B cell (primary cell): Measurements from ENCODE around the gene CKMT2. TPM values are rescaled to one million over a fixed set of nuclear protein-coding genes. Genes with fewer than 3 reads are reported as not detected.

Experiments used
- ATAC-seq: fragments of 200-7000 bp; cut with Tn5 transposase; one replicate; pipeline ENCODE4 v1.10.0; 2021; ENCODE audit warnings: low read depth, mild to moderate bottlenecking, moderate number of reproducible peaks, moderate library complexity
- CTCF ChIA-PET: fragments of 350-600 bp; sonication (Branson Sonifier 250); formaldehyde crosslinking; loops from one replicate; lab custom pipeline; 2021; ENCODE audit warnings: antibody characterized with exemption, inconsistent platforms; lab: Charles Lee
- POLR2A ChIA-PET: fragments of 350-600 bp; sonication (Branson Sonifier 250); formaldehyde crosslinking; loops from one replicate; lab custom pipeline; 2021; ENCODE audit warnings: antibody characterized with exemption; lab: Charles Lee
- DNase-seq: peaks from one replicate; pipeline ENCODE4 v3.0.0; 2013
- H2AFZ ChIP-seq: 2 replicates; pipeline ENCODE4 v1.6.1; 2012; ENCODE audit warnings: mild to moderate bottlenecking, low read depth, low read length; ENCODE audit not compliant: insufficient read depth, poor library complexity, severe bottlenecking
- H3K27ac ChIP-seq, 2 donors: 1 replicate in 1 of 2; 2 replicates in 1 of 2; pipeline ENCODE4 v1.5.1; 2012 to 2013; ENCODE audit warnings: low read length in 2 of 2, mild to moderate bottlenecking in 2 of 2, moderate library complexity in 1 of 2
- H3K27me3 ChIP-seq, 4 experiments: fragments of 200-600 bp in 1 of 4; sonication (generic) in 1 of 4; replicated peaks in 1 of 4; 1 replicate in 2 of 4; 2 replicates in 2 of 4; pipeline versions ENCODE4 v1.6.1 to v1.7.0; 2013 to 2016; ENCODE audit warnings: low read length in 3 of 4, mild to moderate bottlenecking in 2 of 4, mixed read lengths in 1 of 4, moderate library complexity in 1 of 4; ENCODE audit not compliant: insufficient read depth in 4 of 4, control insufficient read depth in 3 of 4; ENCODE audit errors: control extremely low read depth in 1 of 4
- H3K36me3 ChIP-seq, 2 experiments: replicated peaks in 1 of 2; 1 replicate in 1 of 2; 2 replicates in 1 of 2; pipeline versions ENCODE4 v1.6.1 to v1.7.1; 2013; ENCODE audit warnings: low read length in 1 of 2; ENCODE audit not compliant: insufficient read depth in 2 of 2, control insufficient read depth in 1 of 2; ENCODE audit errors: control extremely low read depth in 1 of 2, extremely low read depth in 1 of 2
- H3K4me1 ChIP-seq, 2 donors: fragments of 200-600 bp in 1 of 2; sonication (generic) in 1 of 2; 1 replicate in 1 of 2; 2 replicates in 1 of 2; pipeline versions ENCODE4 v1.5.1 to v1.6.1; 2013 to 2017; ENCODE audit warnings: low read length in 2 of 2; ENCODE audit not compliant: control insufficient read depth in 2 of 2, insufficient read depth in 2 of 2
- H3K4me2 ChIP-seq: replicated peaks from 2 replicates; pipeline ENCODE3; 2012; ENCODE audit warnings: mild to moderate bottlenecking, low read depth, low read length; ENCODE audit not compliant: poor library complexity, severe bottlenecking
- H3K4me3 ChIP-seq, 5 experiments: fragments of 200-600 bp in 1 of 5; sonication (generic) in 1 of 5; 1 replicate in 3 of 5; 2 replicates in 2 of 5; pipeline versions ENCODE4 v1.5.1 to v1.7.0; 2011 to 2016; ENCODE audit warnings: low read length in 4 of 5, mild to moderate bottlenecking in 4 of 5, low read depth in 2 of 5, control low read depth in 1 of 5, moderate library complexity in 1 of 5; ENCODE audit not compliant: insufficient read depth in 1 of 5; ENCODE audit errors: control extremely low read depth in 1 of 5, extremely low read depth in 1 of 5
- H3K79me2 ChIP-seq: fragments of 200-600 bp; sonication (generic); one replicate; pipeline ENCODE4 v1.6.0; 2016; ENCODE audit warnings: low read length; ENCODE audit not compliant: control insufficient read depth, insufficient read depth
- H3K9ac ChIP-seq: fragments of 200-600 bp; sonication (generic); 2 replicates; pipeline ENCODE4 v1.6.1; 2017; ENCODE audit warnings: mild to moderate bottlenecking, low read length, moderate library complexity
- H3K9me3 ChIP-seq, 3 donors: one replicate each; pipeline versions ENCODE4 v1.6.1 to v1.7.1; 2013; ENCODE audit warnings: low read length in 2 of 3; ENCODE audit not compliant: control insufficient read depth in 2 of 3, insufficient read depth in 1 of 3; ENCODE audit errors: control extremely low read depth in 1 of 3
- H4K20me1 ChIP-seq: 2 replicates; pipeline ENCODE4 v1.6.0; 2012; ENCODE audit warnings: mild to moderate bottlenecking, low read length; ENCODE audit not compliant: insufficient read depth, control insufficient read depth, poor library complexity, severe bottlenecking
- H3K27ac Mint-ChIP-seq: one replicate; pipeline ENCODE4 v1.8.0; 2021; ENCODE audit warnings: mixed read lengths
- H3K27me3 Mint-ChIP-seq: one replicate; pipeline ENCODE4 v1.8.0; 2021; ENCODE audit warnings: mixed read lengths
- H3K4me1 Mint-ChIP-seq: one replicate; pipeline ENCODE4 v1.8.0; 2021; ENCODE audit warnings: mixed read lengths
- H3K4me3 Mint-ChIP-seq: one replicate; pipeline ENCODE4 v1.8.0; 2021; ENCODE audit warnings: mixed read lengths
- H3K9me3 Mint-ChIP-seq: one replicate; pipeline ENCODE4 v1.8.0; 2022; ENCODE audit warnings: mixed read lengths; ENCODE audit not compliant: insufficient read depth
- CTCF ChIP-seq: fragments of 200-600 bp; IDR thresholded peaks from one replicate; pipeline ENCODE4 v1.8.0; 2022; ENCODE audit warnings: antibody characterized with exemption, mild to moderate bottlenecking
- EZH2 ChIP-seq: IDR thresholded peaks from 2 replicates; pipeline ENCODE4 v1.6.1; 2012; ENCODE audit warnings: borderline replicate concordance, low read depth, mild to moderate bottlenecking, moderate library complexity, low read length; ENCODE audit not compliant: insufficient read depth, poor library complexity, severe bottlenecking
- WGBS: methylation state at CpG from one replicate; pipeline ENCODE4 v1.1.5; 2013; ENCODE audit warnings: missing lambda C conversion rate; ENCODE audit not compliant: insufficient coverage; 5-methylcytosine and 5-hydroxymethylcytosine counted together
- intact Hi-C: fragments of 100-400 bp; cut with micrococcal nuclease; formaldehyde crosslinking; loops from one replicate; pipeline ENCODE4 v1.10.0; 2022
- polyA plus RNA-seq: library from polyadenylated mRNA; depleted of rRNA; stranded (reverse); fragments of >200 nt; gene quantifications from 2 replicates; pipeline ENCODE4 v1.2.3, GENCODE V29; 2012
- total RNA-seq, 2 donors: library from RNA; stranded (reverse); fragments of 120-200 nt in 1 of 2; gene quantifications; 1 replicate in 1 of 2; 2 replicates in 1 of 2; pipeline versions ENCODE4 v1.2.3 to v1.2.4, GENCODE V29; 2013 to 2022

CKMT2 gene
- total and polyA plus RNA-seq, 2 donors (not counting 1 experiment from before 2014, with no cell fraction given) = not detected

- Histone ChIP-seq H3K4me3 (no peak overlapping the region), H3K9ac (no peak overlapping the region), H3K9me3 (peaks cover 0 to 7% (median 0%) of the 10 kb centered on the region in 3 donors), H3K27me3 (peaks cover 0 to 8% (median 0%) of the 10 kb centered on the region in 4 experiments), H3K27ac (no peak overlapping the region), H4K20me1 (no peaks in the 10 kb centered on the region), H3K4me2 (no peak overlapping the region), H3K4me1 (no peaks in the 10 kb centered on the region), H3K79me2 (no peaks in the 10 kb centered on the region), H2AFZ (no peak overlapping the region), H3K36me3 (no peaks in the 10 kb centered on the region)
- Mint-ChIP-seq H3K27me3 (peaks cover 11% of the 10 kb centered on the region), H3K4me1 (no peaks in the 10 kb centered on the region), H3K27ac (no peak overlapping the region), H3K9me3 (no peaks in the 10 kb centered on the region), H3K4me3 (no peak overlapping the region)
- DNase-seq = no peak
- CTCF ChIA-PET = no interaction called here
- POLR2A ChIA-PET = no interaction called here
- intact Hi-C loops = no loop called here
- 78% methylated on average over 1 of the region's 3 CpGs for WGBS
- ATAC-seq = no peak
- TF ChIP-seq EZH2 (no peak), CTCF (no peak)
Observed at GRCh38 chr5:81234801-81235200, 1.7 kb downstream of the CKMT2 start.

- DNase-seq = no peak
- peaks cover 0 to 8% (median 0%) of the 10 kb centered on the region in 4 experiments for H3K27me3 ChIP-seq
- H3K4me2 ChIP-seq = no peak overlapping the region
- peaks cover 0 to 7% (median 0%) of the 10 kb centered on the region in 3 donors for H3K9me3 ChIP-seq
- TF ChIP-seq EZH2 = no peak
- no peak for TF ChIP-seq CTCF
- no peak overlapping the region for H3K27ac ChIP-seq
- Mint-ChIP-seq H3K27ac (no peak overlapping the region), H3K4me1 (no peaks in the 10 kb centered on the region), H3K9me3 (no peaks in the 10 kb centered on the region), H3K4me3 (no peak overlapping the region), H3K27me3 (peaks cover 9% of the 10 kb centered on the region)
- 94% methylated on average over 9 of the region's 10 CpGs for WGBS
- no peaks in the 10 kb centered on the region for H3K36me3 ChIP-seq
- no peak overlapping the region for H3K4me3 ChIP-seq
- no peaks in the 10 kb centered on the region for H4K20me1 ChIP-seq
- H3K79me2 ChIP-seq = no peaks in the 10 kb centered on the region
- intact Hi-C loops = no loop called here
- H3K9ac ChIP-seq = no peak overlapping the region
- ChIA-PET CTCF (interaction anchor here (0.6 kb wide), 1 partner anchor 15 kb away, joined by 5 read pairs; no protein-coding TSS in a partner anchor), POLR2A (no interaction called here)
- H2AFZ ChIP-seq = no peak overlapping the region
- no peak for ATAC-seq
- no peaks in the 10 kb centered on the region for H3K4me1 ChIP-seq
Observed at GRCh38 chr5:81235287-81236072, 2.4 kb downstream of the CKMT2 start.
